EL (cell line): ENCODE measurements around the gene PHAF1.

Source experiments
- DNase-seq: peaks from one replicate; pipeline ENCODE4 v3.0.0-alpha.2; 2016

PHAF1 gene

GRCh38 chr16:67148221-67148620, 38.5 kb downstream of the PHAF1 start:
- no peak for DNase-seq

- DNase-seq, result no peak
These were observed 39.0 kb downstream of the PHAF1 start for GRCh38 chr16:67148656-67149275.

GRCh38 chr16:67149276-67150046, 39.7 kb downstream of the PHAF1 start:
- no peak for DNase-seq

DNA sequence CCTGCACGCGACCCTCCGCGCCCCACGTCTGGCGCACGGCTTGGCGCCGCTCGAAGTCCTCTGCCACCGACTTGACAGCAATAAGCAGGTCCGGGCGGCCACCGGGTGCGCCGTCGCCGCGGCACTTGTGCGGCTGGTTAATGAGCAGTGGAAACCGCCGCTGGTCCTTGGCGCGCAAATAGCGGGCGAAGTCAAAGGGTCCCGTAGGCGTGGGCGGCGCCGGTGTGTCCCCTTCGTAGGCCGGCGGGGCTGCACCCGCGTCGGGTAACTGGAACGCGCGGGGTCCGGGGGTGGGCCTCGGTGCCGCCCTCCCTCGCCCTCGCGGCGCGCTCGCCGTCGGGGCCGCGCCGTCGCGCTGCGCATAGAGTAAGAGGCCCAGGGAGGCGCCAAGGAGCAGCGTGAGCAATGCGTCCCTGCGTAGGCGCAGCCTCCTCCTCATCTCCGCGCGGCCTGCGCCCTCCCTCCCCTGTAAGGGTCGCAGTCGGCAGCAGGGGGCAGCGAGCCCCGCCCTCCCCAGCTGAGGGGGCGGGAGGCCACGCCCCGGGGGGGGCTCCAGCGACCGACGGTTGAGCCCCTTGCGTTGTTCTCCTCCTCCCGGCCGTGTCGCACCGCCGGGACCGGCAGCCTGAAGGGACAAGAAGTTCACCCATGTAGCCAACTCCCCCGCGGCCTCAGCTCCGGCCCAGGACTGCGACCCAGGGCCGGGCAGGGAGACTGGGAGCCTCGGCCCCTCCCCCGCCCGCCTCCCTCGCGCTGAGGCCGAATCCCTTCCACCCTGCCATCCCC, 40.5 kb downstream of the PHAF1 start:
- peak; percentile 62 for DNase-seq

DNA sequence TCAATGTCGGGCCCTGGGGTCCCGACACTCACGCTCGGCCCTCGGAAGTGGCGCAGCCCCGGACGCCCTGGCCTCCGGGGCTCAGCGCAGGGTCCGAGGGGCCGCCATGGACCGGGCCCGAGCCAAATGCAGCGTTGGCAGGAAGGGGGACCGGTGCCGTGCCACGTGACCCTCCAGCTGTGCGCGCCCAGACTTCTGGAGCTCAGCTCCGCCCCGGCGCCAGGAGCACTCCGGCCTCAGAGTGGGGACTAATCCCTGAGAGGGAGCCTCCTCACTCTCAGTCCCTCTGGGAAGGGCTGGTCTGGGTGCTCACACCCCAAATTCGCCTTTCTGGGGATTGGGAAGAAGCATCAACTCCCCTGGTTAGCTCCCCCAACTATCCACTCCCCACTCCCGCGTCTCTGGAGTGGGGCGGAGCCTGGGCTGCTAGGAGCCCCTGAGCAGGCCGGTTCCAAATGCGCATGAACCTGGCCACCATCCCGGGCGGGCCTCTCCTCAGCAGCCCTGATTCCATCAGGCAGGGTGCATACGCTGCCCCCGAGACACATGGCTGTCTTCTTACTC, 41.2 kb downstream of the PHAF1 start, which contains the start of gene B3GNT9:
Gene B3GNT9 (minus strand): TSS at position 166 of the 564 bp plus-strand sequence. CDS start 513 bp downstream, outside the sequence.
- peak; percentile 80 for DNase-seq

GRCh38 chr16:67151431-67152097, 41.8 kb downstream of the PHAF1 start:
- no peak for DNase-seq

GRCh38 chr16:67154578-67155294, 45.0 kb downstream of the PHAF1 start:
- no peak for DNase-seq

- DNase-seq, result peak; percentile 72
These were observed 45.8 kb downstream of the PHAF1 start for GRCh38 chr16:67155295-67156142.

GRCh38 chr16:67156143-67156844, 46.6 kb downstream of the PHAF1 start:
- DNase-seq, result no peak

DNA sequence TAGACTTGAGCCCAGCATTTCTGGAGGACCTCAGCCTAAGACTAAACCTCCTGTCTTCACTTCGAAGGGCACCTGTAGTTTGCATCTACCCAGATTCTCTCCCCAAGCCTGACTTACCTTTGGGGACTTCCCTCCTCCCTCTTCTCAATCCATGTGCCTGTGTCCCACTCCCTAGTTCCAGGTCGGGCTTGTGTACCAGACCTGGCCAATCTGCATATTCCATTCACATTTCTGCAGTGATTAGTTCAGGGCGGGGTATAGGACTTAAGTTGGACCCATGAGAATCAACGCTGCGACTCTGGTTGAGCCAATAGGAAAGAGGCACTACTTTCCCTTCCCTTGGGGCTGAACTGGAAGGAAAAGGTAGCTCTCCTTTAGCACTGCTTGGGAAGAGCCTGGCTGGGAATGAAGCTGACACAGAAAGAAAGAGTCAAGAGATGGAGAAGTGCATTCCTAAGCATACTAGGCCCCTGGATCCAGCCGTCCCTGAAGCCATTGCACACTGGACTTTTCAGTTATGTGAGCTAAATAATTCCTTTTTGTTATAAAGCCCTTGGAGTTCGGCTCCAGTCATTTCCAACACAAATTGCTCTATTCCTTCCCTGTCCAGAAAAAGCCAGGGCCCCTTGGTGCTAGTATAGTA, 47.5 kb downstream of the PHAF1 start:
- no peak for DNase-seq

- DNase-seq, result no peak
These were observed 48.3 kb downstream of the PHAF1 start for GRCh38 chr16:67157892-67158635.

GRCh38 chr16:67158637-67159600, 49.2 kb downstream of the PHAF1 start:
- peak; percentile 59 for DNase-seq

GRCh38 chr16:67161595-67162058, 51.9 kb downstream of the PHAF1 start:
- DNase-seq, result no peak

DNA sequence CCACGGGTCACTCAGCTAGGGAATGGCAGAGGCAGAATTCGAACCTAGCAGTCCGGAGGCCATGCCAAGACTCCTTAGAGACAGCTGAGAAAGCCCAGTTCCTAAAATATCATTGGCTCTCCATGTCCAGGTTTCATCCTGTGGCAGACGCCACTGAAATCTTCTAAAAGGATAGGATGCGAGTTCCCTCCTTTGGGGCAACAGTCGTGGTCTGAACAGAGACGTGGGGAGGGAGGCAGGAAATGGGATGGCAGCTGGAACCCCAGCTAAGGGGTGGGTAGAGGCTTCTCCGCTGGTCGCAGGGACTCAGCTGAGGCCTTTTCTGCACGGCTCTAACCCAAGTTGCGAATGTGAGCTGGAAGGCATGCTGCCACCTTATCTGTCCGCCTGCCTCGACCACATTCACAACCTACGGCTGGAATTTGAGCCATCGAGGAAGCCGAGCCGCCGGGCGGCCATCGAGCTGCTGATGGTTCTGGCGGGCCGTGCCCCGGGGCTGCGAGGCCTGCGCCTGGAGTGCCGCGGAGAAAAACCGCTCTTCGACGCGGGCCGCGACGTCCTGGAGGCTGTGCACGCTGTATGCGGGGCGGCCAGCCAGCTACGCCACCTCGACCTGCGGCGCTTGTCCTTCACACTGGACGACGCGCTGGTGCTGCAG, 52.9 kb downstream of the PHAF1 start:
- no peak for DNase-seq

DNA sequence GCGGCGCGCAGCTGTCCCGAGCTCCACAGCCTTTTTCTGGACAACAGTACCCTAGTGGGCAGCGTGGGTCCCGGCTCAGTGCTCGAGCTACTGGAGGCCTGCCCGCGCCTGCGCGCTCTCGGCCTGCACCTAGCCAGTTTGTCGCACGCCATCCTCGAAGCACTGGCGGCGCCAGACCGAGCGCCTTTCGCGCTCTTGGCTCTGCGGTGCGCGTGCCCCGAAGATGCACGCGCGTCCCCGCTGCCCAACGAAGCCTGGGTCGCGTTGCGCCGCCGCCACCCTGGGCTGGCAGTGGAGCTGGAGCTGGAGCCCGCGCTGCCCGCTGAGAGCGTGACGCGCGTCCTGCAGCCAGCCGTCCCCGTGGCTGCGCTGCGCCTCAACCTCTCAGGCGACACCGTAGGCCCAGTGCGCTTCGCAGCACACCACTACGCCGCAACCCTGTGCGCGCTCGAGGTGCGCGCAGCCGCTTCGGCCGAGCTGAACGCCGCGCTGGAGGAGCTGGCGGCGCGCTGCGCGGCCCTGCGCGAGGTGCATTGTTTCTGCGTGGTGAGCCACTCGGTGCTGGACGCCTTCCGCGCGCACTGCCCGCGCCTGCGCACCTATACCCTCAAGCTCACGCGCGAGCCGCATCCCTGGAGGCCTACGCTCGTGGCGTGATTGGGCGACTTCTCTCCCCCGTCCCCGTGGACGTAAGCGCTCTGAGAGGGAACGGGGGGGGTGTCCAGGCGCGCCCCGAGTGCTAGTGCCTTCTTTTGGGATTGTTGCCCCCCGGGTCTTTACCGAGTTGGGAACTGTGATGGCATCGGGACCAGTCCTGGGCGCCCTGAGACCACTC, 53.6 kb downstream of the PHAF1 start:
- peak; percentile 48 for DNase-seq

- DNase-seq, result no peak
These were observed 54.3 kb downstream of the PHAF1 start for GRCh38 chr16:67163999-67164558.
